K562 (cell line): ENCODE measurements around the gene RAB26.

ENCODE experiments used
- ARID2 ChIP-seq: fragments of 450-650 bp; IDR thresholded peaks from 2 replicates; pipeline ENCODE4 v1.6.1; 2017; ENCODE audit warnings: antibody characterized with exemption, mild to moderate bottlenecking
- ATF2 ChIP-seq: sonication (generic); formaldehyde crosslinking; IDR thresholded peaks from 2 replicates; pipeline ENCODE4 v1.8.1; 2022; ENCODE audit warnings: missing genetic modification reagents
- BCL6 ChIP-seq: fragments of 250-450 bp; sonication (Bioruptor Pico); IDR thresholded peaks from 2 replicates; pipeline ENCODE4 v1.4.0; 2020
- BCOR ChIP-seq: fragments of 450-650 bp; IDR thresholded peaks from 2 replicates; pipeline ENCODE4 v1.6.1; 2016
- CREM ChIP-seq: IDR thresholded peaks from 2 replicates; pipeline ENCODE4 v1.6.1; 2014; ENCODE audit warnings: antibody characterized with exemption, low read depth
- POLR2A ChIP-seq: fragments of 450-650 bp; conservative IDR thresholded peaks from 2 replicates; pipeline ENCODE4 v1.6.1; 2016
- RAD21 ChIP-seq, 2 experiments: fragments of 250-450 bp in 1 of 2; fragments of 450-650 bp in 1 of 2; sonication (Bioruptor Pico) in 1 of 2; formaldehyde crosslinking in 1 of 2; IDR thresholded peaks in 1 of 2; conservative IDR thresholded peaks in 1 of 2; 2 replicates each; pipeline versions ENCODE4 v1.4.0 to v1.8.0; 2020 to 2022; ENCODE audit warnings: mild to moderate bottlenecking in 2 of 2, moderate library complexity in 1 of 2
- TRIM25 ChIP-seq: fragments of 450-650 bp; IDR thresholded peaks from 2 replicates; pipeline ENCODE4 v1.7.0; 2016; ENCODE audit warnings: borderline replicate concordance
- ZZZ3 ChIP-seq: fragments of 450-650 bp; IDR thresholded peaks from 2 replicates; pipeline ENCODE4 v1.6.1; 2016; ENCODE audit warnings: antibody characterized with exemption, mild to moderate bottlenecking, moderate library complexity
- TF ChIP-seq, protein P1 (sequence below): IDR thresholded peaks from 3 replicates; pipeline ENCODE4 v1.6.1; 2011; ENCODE audit warnings: borderline replicate concordance, mild to moderate bottlenecking, moderate library complexity; ENCODE audit not compliant: insufficient read length; ENCODE audit errors: extremely low read depth
- TF ChIP-seq, protein P2 (sequence below), 2 experiments: fragments of 450-650 bp; formaldehyde crosslinking in 1 of 2; IDR thresholded peaks; 2 replicates each; pipeline versions ENCODE4 v1.4.0 to v1.6.1; 2014 to 2020; ENCODE audit warnings: mild to moderate bottlenecking in 2 of 2, borderline replicate concordance in 1 of 2, low read depth in 1 of 2

DNA sequence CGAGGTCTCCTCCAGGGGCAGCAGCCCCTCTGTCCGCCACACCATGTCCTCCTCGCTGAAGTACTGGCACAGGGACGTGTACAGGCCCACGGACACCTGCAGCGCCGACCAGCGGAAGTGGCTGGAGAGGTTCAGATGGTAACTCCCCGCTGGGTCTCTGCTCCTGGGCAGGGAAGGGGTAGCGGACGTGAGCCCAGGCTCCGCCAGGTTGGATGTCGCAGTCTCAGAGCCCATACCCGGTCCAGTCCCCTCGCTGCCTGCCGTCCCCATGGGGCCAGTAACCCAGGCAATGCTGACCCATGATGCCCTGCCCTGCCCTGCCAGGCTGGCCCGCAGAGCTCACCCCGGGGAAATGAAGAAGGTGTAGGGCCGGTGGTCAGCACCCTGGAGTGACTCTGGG lies 46.0 kb upstream of the RAB26 start:
- TF ChIP-seq BCL6 (no peak), TRIM25 (no peak), ATF2 (no peak), RAD21 (CRISPR knock-in tag; conservative IDR thresholded peaks at IDR 0.05 in 1 of 2, IDR thresholded peaks at IDR 0.05 in 1 of 2) (no peak), ZZZ3 (no peak), BCOR (no peak), ARID2 (no peak), CREM (no peak), POLR2A (no peak)
- TF ChIP-seq, protein P1, sequence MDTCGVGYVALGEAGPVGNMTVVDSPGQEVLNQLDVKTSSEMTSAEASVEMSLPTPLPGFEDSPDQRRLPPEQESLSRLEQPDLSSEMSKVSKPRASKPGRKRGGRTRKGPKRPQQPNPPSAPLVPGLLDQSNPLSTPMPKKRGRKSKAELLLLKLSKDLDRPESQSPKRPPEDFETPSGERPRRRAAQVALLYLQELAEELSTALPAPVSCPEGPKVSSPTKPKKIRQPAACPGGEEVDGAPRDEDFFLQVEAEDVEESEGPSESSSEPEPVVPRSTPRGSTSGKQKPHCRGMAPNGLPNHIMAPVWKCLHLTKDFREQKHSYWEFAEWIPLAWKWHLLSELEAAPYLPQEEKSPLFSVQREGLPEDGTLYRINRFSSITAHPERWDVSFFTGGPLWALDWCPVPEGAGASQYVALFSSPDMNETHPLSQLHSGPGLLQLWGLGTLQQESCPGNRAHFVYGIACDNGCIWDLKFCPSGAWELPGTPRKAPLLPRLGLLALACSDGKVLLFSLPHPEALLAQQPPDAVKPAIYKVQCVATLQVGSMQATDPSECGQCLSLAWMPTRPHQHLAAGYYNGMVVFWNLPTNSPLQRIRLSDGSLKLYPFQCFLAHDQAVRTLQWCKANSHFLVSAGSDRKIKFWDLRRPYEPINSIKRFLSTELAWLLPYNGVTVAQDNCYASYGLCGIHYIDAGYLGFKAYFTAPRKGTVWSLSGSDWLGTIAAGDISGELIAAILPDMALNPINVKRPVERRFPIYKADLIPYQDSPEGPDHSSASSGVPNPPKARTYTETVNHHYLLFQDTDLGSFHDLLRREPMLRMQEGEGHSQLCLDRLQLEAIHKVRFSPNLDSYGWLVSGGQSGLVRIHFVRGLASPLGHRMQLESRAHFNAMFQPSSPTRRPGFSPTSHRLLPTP, result no peak
- TF ChIP-seq, protein P2, sequence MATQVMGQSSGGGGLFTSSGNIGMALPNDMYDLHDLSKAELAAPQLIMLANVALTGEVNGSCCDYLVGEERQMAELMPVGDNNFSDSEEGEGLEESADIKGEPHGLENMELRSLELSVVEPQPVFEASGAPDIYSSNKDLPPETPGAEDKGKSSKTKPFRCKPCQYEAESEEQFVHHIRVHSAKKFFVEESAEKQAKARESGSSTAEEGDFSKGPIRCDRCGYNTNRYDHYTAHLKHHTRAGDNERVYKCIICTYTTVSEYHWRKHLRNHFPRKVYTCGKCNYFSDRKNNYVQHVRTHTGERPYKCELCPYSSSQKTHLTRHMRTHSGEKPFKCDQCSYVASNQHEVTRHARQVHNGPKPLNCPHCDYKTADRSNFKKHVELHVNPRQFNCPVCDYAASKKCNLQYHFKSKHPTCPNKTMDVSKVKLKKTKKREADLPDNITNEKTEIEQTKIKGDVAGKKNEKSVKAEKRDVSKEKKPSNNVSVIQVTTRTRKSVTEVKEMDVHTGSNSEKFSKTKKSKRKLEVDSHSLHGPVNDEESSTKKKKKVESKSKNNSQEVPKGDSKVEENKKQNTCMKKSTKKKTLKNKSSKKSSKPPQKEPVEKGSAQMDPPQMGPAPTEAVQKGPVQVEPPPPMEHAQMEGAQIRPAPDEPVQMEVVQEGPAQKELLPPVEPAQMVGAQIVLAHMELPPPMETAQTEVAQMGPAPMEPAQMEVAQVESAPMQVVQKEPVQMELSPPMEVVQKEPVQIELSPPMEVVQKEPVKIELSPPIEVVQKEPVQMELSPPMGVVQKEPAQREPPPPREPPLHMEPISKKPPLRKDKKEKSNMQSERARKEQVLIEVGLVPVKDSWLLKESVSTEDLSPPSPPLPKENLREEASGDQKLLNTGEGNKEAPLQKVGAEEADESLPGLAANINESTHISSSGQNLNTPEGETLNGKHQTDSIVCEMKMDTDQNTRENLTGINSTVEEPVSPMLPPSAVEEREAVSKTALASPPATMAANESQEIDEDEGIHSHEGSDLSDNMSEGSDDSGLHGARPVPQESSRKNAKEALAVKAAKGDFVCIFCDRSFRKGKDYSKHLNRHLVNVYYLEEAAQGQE (IDR thresholded peaks at IDR 0.05; ENCODE audit: borderline replicate concordance), result no peak
- TF ChIP-seq, protein P2 (CRISPR knock-in tag; IDR thresholded peaks at IDR 0.05; ENCODE audit: low read depth), result no peak
